ENCODE results near the gene CTAGE15. TPM values are rescaled to one million over a fixed set of nuclear protein-coding genes. Genes with fewer than 3 reads are reported as not detected.
"Not testable (repeated sequence)": the region's sequence is repeated elsewhere in the genome, so short reads cannot be mapped to it uniquely, and the experiment has no call there.

The CTAGE15 gene, protein sequence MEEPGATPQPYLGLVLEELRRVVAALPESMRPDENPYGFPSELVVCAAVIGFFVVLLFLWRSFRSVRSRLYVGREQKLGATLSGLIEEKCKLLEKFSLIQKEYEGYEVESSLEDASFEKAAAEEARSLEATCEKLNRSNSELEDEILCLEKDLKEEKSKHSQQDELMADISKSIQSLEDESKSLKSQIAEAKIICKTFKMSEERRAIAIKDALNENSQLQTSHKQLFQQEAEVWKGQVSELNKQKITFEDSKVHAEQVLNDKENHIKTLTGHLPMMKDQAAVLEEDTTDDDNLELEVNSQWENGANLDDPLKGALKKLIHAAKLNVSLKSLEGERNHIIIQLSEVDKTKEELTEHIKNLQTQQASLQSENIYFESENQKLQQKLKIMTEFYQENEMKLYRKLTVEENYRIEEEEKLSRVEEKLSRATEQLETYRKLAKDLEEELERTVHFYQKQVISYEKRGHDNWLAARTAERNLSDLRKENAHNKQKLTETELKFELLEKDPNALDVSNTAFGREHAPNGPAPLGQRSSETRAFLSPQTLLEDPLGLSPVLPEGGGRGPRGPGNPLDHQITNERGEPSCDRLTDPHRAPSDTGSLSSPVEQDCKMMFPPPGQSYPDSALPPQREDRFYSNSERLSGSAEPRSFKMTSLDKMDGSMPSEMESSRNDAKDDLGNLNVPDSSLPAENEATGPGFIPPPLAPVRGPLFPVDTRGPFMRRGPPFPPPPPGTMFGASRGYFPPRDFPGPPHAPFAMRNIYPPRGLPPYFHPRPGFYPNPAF
- not detected for total RNA-seq

DNA sequence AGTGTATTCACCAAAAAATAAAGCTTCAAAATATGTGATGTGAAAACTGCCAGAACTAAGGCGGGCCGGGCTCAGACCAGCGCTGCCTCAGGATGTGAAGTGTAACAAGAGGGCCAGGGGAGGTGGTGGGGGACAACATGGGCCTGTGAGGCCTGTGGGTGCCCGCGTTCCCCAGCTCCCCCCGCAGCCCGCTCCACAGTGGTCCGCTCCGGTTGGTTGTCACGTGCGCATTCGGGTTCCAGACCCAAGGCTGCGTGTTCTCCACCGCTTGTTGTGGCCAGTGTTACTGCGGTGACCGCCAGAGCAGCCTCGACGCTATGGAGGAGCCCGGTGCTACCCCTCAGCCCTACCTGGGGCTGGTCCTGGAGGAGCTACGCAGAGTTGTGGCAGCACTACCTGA is at the start of gene CTAGE15:
TSS of gene CTAGE15 (plus strand) at position 301 of the 400 bp plus-strand sequence. CDS start at position 318, 17 bp downstream.
- H3K4me3 Mint-ChIP-seq; H3K27me3 Mint-ChIP-seq; POLR2A ChIA-PET; H3K9me3 Mint-ChIP-seq; H3K36me3 Mint-ChIP-seq (ENCODE audit: low read depth); CTCF ChIA-PET; H3K4me1 Mint-ChIP-seq; H3K27ac Mint-ChIP-seq; DNase-seq: not testable (repeated sequence)

DNA sequence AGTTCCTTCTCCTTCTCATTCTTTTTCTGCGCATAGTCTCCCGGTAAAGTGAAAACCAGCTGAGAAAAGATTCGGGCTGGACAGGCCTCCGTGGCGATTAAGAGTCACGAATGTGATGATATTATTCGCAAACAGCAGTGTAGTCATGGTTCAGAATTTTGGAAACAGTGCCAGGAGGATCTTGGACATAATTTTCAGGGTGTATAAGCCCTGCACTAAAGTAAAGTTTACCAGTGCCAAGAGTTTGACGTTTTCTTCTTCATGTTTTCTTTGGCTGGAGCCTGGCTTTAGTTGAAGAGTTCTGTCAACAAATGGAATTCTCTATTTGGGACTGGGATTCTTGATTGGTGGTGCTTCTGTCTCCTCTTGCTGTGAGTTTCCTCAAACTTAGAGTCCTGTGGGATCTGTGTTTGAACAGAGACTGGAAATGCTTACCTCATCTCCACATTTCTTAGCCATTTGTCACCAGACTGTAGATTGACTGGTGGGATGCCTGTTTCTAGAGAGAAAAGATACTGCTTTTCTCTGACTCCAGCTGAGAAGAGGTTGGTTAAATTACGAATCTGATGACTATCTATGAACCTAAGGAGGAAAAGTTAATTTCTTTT is 49.2 kb upstream of the CTAGE15 start:
- H3K36me3 Mint-ChIP-seq (ENCODE audit: low read depth); H3K27me3 Mint-ChIP-seq; POLR2A ChIA-PET; H3K9me3 Mint-ChIP-seq; H3K4me1 Mint-ChIP-seq; DNase-seq; CTCF ChIA-PET; H3K27ac Mint-ChIP-seq; H3K4me3 Mint-ChIP-seq: not testable (repeated sequence)

DNA sequence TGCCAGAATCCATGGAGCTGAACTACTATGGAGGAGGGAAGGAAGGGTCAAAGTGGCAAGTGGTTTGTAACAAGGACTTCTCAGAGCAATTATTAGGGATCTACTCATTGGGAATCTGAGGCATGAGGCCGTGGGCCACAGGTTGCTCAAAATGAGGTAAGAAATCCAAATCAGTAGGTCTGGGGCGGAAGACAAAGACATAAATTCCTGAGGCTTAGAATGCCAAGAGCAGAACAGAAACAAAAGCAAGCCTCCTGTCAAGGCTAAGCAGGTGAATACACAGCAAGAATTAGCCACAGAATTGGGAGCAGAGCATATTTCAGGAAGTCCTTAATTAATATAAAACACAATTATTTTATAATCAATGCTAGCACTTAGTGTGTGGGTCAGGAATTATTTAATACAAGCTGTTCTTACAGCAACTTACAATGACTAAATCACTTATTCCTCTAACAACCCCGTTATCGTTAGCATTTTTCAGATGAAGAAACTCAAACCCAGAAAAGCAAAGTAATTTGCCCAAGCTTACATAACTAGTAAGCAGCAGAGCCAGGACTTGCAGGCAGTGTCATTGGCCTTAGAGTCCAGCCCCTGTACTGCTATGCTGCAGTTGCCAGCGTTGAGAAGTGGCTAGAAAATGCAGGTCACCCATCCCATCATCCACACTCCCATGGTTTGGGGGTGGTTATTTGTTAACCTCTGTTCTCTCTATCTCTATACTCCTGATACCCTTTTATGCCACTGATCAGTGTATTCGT is 40.3 kb upstream of the CTAGE15 start:
- H3K4me3 Mint-ChIP-seq; DNase-seq; POLR2A ChIA-PET; CTCF ChIA-PET; H3K9me3 Mint-ChIP-seq; H3K4me1 Mint-ChIP-seq; H3K27me3 Mint-ChIP-seq; H3K27ac Mint-ChIP-seq; H3K36me3 Mint-ChIP-seq (ENCODE audit: low read depth): not testable (repeated sequence)

DNA sequence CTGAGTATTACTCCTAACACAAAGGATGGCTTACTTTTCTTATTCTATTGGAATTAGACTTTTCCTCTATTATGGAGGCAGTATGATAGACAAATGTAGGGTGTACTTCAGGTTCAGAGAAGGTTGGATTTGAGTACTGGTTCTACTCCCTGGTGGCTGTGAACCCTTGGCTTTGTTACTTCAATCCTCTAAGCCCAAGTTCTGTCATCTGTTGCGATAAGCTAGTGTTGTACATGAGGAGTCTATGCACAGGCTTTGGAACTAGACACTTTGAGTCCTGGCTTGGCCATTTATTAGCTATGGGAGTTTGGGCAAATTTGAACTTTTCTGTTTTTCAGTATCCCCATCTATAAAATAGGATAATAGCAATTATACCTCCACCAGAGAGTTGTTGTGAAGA is 39.7 kb upstream of the CTAGE15 start:
- H3K4me1 Mint-ChIP-seq; H3K9me3 Mint-ChIP-seq; DNase-seq; H3K27me3 Mint-ChIP-seq; H3K36me3 Mint-ChIP-seq (ENCODE audit: low read depth); CTCF ChIA-PET; H3K27ac Mint-ChIP-seq; POLR2A ChIA-PET; H3K4me3 Mint-ChIP-seq: not testable (repeated sequence)

DNA sequence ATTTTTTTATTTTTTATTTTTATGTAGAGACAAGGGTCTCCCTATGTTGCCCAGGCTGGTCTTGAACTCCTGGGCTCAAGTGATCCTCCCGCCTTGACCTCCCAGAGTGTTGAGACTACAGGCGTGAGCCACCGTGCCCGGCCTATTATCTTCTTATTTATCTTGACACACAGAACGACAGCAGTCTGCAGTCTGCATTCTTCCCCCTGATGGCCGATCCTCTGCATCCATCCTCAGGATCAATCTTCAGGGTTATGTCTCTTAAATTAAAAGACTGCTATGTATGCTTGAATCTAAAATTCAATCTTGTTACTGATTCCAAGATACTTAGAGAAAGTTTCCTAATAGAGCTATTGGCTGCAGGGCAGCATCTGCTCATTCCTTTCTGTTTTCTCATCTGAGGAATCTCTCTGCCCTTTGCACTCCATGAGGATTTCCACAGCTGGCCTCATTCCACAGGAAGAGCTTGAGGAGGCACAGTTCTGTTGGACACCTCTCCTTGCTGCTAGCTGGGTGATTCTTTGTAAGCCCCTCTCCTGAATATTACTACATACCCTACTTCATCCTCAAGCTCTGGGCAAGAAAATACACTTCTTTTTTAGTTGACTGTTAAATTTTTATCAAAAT is 38.3 kb upstream of the CTAGE15 start:
- H3K4me3 Mint-ChIP-seq; H3K36me3 Mint-ChIP-seq (ENCODE audit: low read depth); POLR2A ChIA-PET; H3K27ac Mint-ChIP-seq; DNase-seq; CTCF ChIA-PET; H3K4me1 Mint-ChIP-seq; H3K27me3 Mint-ChIP-seq; H3K9me3 Mint-ChIP-seq: not testable (repeated sequence)

DNA sequence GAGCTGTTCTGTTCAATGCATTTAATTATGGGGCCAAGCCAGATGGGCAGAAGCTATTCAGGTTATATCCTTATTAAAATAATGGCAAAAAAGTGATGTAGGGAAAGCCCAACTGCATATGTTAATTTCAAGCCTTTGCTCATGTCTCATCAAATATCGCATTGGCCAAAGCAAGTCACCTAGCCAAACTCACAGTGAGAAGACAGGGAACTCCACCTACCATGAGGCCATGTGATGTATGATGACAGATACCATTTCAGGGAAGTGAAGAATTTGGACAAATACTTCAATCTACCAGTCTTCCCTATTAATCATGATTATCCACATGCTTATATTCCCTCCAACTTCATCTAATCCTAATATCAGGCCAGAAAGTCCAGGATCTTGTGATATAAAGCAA is 35.2 kb upstream of the CTAGE15 start:
- H3K27me3 Mint-ChIP-seq; H3K27ac Mint-ChIP-seq; H3K4me1 Mint-ChIP-seq; H3K36me3 Mint-ChIP-seq (ENCODE audit: low read depth); POLR2A ChIA-PET; H3K9me3 Mint-ChIP-seq; H3K4me3 Mint-ChIP-seq; DNase-seq: not testable (repeated sequence)
- CTCF ChIA-PET: interaction anchor here (0.6 kb wide), 1 partner anchor 592 kb away, joined by 3 read pairs; no protein-coding TSS in a partner anchor

DNA sequence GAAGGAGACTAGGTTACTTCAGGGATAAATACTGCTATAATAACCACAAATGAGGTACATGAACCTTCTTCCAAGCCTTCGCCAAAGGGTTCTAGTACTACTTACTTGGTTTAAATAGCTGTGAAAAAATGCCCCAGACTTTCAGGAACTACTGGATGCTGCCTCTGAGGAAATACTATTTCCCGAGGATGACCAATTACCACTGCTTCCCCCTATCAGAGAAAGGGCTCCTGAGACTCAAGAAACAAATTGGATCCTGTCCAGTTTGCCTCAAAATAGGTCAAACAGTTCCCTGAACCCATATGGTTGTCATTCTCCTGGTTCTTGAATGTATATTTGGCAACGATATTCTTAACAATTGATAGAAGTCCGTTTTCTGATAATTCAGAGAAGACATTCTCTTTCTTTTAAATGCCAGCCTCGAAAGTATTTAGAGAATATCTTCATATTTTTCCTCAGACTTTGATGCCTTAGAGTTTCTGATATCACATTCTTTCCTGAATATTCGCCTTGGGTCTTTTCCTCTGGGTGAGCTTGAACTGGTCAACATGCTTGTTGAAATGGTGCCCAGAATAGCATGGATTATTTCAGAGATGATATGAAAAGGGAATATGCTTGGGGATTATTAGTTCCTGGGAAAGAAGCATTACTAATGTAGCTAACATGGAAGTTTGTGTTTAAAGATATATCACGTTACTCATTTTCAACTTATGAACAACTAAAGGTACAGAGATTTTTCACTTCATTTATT is 28.1 kb upstream of the CTAGE15 start:
- not testable (repeated sequence) for H3K27me3 Mint-ChIP-seq

DNA sequence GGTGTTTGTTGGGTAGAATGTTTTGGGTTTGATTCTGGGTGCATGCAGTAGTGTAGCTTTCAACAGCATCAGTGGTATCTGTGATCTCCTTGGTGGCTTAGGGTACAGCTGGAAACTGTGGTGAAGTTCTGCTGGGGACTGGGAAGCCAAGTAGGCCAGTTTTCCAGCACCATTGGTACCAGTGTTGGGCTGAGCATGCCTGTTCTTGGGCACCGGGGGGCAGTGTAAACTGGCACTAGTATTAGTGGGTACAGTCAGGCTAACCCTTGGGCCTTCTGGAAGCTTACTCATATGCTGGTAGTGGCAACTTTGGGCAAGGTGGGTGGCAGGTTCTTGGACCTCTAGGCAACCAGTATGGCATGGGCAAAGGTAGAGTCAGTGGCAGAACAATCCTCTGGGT is 15.6 kb upstream of the CTAGE15 start:
- H3K4me1 Mint-ChIP-seq; H3K36me3 Mint-ChIP-seq (ENCODE audit: low read depth); H3K27ac Mint-ChIP-seq; CTCF ChIA-PET; H3K27me3 Mint-ChIP-seq; H3K9me3 Mint-ChIP-seq; H3K4me3 Mint-ChIP-seq; DNase-seq; POLR2A ChIA-PET: not testable (repeated sequence)

More for the DNA sequence above, 28.1 kb upstream of the CTAGE15 start:
- H3K4me3 Mint-ChIP-seq; H3K9me3 Mint-ChIP-seq; H3K36me3 Mint-ChIP-seq (ENCODE audit: low read depth); H3K4me1 Mint-ChIP-seq; POLR2A ChIA-PET; CTCF ChIA-PET; DNase-seq; H3K27ac Mint-ChIP-seq: not testable (repeated sequence)

DNA sequence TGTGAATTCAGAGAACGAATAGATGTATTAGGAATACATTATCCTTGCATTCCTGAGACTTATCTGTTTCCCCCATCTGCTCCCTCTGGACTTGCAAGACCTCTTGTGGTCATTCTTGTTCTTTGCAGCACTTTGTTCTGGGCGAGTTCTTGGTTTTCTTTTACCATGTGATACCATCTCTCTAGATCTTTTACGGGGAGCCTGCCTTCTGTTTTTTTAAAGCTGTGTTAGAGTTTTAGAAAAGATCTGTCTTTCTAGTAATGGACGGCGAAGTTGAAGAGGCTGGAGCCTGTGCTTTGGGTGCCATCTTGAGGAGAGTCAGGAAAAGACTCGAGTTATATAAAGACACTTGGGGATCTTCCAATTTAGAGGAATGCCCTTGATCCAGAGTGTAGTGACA is 8.3 kb upstream of the CTAGE15 start:
- H3K4me3 Mint-ChIP-seq; CTCF ChIA-PET; DNase-seq; H3K4me1 Mint-ChIP-seq; H3K9me3 Mint-ChIP-seq; H3K27ac Mint-ChIP-seq; H3K36me3 Mint-ChIP-seq (ENCODE audit: low read depth); POLR2A ChIA-PET; H3K27me3 Mint-ChIP-seq: not testable (repeated sequence)

DNA sequence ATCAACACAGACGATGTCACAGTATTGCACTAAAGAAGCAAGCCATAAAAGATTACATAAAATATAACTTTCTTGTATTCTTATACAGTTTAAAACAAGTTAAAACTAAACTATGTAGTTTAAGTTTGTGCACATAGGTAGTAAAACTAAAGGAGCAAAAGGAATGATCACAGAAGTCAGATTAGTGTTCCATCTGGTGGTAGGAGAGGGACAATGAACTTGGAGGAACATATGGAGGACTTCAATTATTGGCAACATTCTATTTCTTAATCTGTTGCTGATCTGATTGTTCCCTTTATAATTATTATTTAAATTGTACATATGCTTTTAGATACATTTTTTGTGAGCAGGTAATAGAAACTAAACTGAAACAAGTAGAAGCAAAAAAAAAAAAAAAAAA is 5.6 kb upstream of the CTAGE15 start:
- POLR2A ChIA-PET; H3K27ac Mint-ChIP-seq; H3K4me1 Mint-ChIP-seq; DNase-seq; H3K36me3 Mint-ChIP-seq (ENCODE audit: low read depth); H3K27me3 Mint-ChIP-seq; H3K4me3 Mint-ChIP-seq; H3K9me3 Mint-ChIP-seq; CTCF ChIA-PET: not testable (repeated sequence)

DNA sequence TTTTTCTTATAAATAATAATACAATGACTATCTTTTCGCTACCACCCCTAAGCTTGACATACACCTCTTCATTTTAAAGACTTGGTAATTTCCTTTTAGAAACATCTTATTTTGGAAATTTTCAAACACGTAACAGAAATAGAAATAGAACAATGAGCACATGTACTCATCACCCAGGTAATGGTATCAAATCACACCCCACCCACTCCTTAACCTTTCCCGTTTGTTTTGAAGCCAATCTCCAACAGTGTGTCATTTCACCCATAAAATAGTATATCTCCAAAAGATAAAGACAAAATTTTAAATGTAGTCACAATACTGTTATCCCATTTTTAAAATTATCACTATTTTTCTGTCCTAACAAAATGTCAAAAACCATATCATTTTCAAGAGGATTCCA is 16.6 kb downstream of the CTAGE15 start:
- H3K9me3 Mint-ChIP-seq; POLR2A ChIA-PET; H3K27ac Mint-ChIP-seq; H3K27me3 Mint-ChIP-seq; H3K36me3 Mint-ChIP-seq (ENCODE audit: low read depth); CTCF ChIA-PET; H3K4me3 Mint-ChIP-seq; DNase-seq; H3K4me1 Mint-ChIP-seq: not testable (repeated sequence)

DNA sequence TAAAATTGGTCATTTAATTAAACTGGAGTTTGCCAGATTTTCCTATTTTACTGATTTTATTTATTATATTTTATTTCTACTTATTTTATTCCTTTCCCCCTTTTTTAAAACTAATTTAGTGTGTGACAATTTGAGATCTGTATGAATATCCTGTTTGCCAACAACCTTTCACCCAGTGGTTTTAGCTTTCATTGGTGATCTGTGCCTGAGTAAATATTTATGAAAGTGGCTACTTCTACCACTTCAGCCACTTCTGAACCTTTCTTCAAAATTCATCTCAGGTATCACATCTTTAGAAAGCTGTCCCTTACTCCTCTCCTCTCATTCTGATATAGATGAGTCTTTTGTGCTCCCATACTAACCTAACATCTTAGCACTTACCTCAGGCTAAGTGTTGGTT is 18.3 kb downstream of the CTAGE15 start:
- CTCF ChIA-PET; H3K4me1 Mint-ChIP-seq; H3K9me3 Mint-ChIP-seq; H3K4me3 Mint-ChIP-seq; H3K27me3 Mint-ChIP-seq; H3K36me3 Mint-ChIP-seq (ENCODE audit: low read depth); POLR2A ChIA-PET; H3K27ac Mint-ChIP-seq; DNase-seq: not testable (repeated sequence)
